A673 (cell line): ENCODE data around the gene TFR2.

Experiments
- EZH2 ChIP-seq: fragments of 200-600 bp; sonication (generic); IDR thresholded peaks from 2 replicates; pipeline ENCODE4 v1.6.1; 2017; ENCODE audit warnings: borderline replicate concordance, low read depth, mild to moderate bottlenecking, mixed read lengths, antibody characterized with exemption, low read length; ENCODE audit not compliant: poor library complexity, severe bottlenecking
- TF ChIP-seq, protein P1 (sequence below): fragments of 300-800, 200-600 bp; sonication (generic); conservative IDR thresholded peaks from 2 replicates; pipeline ENCODE4 v1.5.1; 2017; ENCODE audit warnings: low read depth, mild to moderate bottlenecking, antibody characterized with exemption, low read length, moderate library complexity, mixed read lengths

GRCh38 chr7:100572281-100572948, 68.9 kb downstream of the TFR2 start:
- TF ChIP-seq, protein P1, sequence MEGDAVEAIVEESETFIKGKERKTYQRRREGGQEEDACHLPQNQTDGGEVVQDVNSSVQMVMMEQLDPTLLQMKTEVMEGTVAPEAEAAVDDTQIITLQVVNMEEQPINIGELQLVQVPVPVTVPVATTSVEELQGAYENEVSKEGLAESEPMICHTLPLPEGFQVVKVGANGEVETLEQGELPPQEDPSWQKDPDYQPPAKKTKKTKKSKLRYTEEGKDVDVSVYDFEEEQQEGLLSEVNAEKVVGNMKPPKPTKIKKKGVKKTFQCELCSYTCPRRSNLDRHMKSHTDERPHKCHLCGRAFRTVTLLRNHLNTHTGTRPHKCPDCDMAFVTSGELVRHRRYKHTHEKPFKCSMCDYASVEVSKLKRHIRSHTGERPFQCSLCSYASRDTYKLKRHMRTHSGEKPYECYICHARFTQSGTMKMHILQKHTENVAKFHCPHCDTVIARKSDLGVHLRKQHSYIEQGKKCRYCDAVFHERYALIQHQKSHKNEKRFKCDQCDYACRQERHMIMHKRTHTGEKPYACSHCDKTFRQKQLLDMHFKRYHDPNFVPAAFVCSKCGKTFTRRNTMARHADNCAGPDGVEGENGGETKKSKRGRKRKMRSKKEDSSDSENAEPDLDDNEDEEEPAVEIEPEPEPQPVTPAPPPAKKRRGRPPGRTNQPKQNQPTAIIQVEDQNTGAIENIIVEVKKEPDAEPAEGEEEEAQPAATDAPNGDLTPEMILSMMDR = no peak
- TF ChIP-seq EZH2 = no peak
